Spleen (tissue), 7 donors: ENCODE measurements around the gene PSMA7.

ENCODE experiments used
- POLR2AphosphoS5 ChIP-seq, 3 donors: sonication (generic); formaldehyde crosslinking; IDR thresholded peaks; one replicate each; pipeline ENCODE4 v1.5.1; 2017; ENCODE audit warnings: antibody characterized with exemption in 3 of 3
- TF ChIP-seq, protein P1 (sequence below), 11 experiments: fragments of 200-600 bp in 7 of 11; fragments of 450-650 bp in 4 of 11; sonication (generic) in 4 of 11; IDR thresholded peaks in 8 of 11; conservative IDR thresholded peaks in 3 of 11; 1 replicate in 7 of 11; 2 replicates in 4 of 11; pipeline versions ENCODE4 v1.4.0 to v1.8.0; 2016 to 2021; ENCODE audit warnings: antibody characterized with exemption in 11 of 11, inconsistent platforms in 4 of 11, mild to moderate bottlenecking in 1 of 11
- donor health status: DM: no; HTN: no; CAD: no; lungs with moderate emphysema.
- donor health status: DM: no; HTN: no; CAD: no.
- donor health status: DM: no; HTN: no; CAD: no.

DNA sequence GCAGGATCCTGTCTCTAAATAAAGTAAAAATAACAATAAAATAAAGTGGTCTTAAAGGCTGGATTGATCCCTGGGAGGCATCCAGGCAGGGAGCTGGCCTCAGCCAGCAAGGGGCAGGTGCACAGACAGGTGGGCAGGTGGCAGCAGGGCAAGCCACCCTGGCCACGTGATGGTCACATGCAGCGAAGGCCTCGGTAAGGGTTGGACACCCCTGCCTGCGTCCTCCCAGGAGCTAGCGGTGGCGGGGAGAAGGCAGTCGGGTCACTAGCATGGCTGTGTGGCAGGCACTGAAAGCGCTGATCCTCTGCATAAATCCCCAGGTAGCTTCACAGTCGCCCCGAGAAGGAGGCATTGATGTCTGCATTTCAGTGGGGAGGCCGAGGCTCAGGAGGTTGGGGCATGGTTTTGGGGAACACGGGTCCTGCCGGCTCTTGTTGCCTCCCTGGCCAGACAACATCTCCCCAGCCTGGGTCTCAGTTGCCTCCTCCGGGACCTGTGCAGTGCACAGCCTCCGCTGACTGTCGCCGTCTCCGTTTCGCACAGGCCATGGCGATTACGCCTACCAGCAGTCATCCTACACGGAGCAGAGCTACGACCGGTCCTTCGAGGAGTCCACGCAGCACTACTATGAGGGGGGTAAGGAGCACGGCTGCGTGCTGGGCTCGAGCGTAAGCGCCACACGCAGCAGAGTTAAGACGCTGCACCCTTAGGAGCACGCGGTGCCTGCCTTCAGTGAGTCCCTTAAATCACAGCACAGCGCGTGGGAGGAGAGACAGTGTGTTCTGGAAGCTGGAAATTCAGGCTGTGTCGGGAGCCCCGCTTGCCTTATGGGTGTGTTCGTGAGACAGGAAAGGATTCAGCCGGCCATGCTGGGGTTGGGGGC lies 21.9 kb upstream of the PSMA7 start:
- TF ChIP-seq POLR2AphosphoS5 (IDR thresholded peaks at IDR 0.05), result no peak
- TF ChIP-seq, protein P1, sequence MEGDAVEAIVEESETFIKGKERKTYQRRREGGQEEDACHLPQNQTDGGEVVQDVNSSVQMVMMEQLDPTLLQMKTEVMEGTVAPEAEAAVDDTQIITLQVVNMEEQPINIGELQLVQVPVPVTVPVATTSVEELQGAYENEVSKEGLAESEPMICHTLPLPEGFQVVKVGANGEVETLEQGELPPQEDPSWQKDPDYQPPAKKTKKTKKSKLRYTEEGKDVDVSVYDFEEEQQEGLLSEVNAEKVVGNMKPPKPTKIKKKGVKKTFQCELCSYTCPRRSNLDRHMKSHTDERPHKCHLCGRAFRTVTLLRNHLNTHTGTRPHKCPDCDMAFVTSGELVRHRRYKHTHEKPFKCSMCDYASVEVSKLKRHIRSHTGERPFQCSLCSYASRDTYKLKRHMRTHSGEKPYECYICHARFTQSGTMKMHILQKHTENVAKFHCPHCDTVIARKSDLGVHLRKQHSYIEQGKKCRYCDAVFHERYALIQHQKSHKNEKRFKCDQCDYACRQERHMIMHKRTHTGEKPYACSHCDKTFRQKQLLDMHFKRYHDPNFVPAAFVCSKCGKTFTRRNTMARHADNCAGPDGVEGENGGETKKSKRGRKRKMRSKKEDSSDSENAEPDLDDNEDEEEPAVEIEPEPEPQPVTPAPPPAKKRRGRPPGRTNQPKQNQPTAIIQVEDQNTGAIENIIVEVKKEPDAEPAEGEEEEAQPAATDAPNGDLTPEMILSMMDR (IDR thresholded peaks at IDR 0.05 in 8 of 11, conservative IDR thresholded peaks at IDR 0.05 in 3 of 11), result no peak
